ENCODE results near the gene ATXN7L2.
A peak's percentile ranks its signal among the peaks of the same experiment; 100 is the strongest.

ATXN7L2 gene

DNA sequence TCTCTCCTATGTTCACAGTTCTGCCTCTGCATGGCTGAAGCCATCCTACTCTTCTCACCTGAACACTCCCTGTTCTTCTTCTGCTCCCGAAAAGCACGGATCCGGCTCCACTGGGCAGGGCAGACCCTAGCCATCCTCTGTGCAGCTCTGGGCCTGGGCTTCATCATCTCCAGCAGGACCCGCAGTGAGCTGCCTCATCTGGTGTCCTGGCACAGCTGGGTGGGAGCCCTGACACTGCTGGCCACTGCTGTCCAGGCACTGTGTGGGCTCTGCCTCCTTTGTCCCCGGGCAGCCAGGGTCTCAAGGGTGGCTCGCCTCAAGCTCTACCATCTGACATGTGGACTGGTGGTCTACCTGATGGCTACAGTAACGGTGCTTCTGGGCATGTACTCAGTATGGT is 12.0 kb downstream of the ATXN7L2 start:
- H3K4me3 ChIP-seq = no peak overlapping the region
- no peak overlapping the region for H3K27ac ChIP-seq
- peak; percentile 47 for DNase-seq (ENCODE audit: low spot score)
- TF ChIP-seq, protein P1, sequence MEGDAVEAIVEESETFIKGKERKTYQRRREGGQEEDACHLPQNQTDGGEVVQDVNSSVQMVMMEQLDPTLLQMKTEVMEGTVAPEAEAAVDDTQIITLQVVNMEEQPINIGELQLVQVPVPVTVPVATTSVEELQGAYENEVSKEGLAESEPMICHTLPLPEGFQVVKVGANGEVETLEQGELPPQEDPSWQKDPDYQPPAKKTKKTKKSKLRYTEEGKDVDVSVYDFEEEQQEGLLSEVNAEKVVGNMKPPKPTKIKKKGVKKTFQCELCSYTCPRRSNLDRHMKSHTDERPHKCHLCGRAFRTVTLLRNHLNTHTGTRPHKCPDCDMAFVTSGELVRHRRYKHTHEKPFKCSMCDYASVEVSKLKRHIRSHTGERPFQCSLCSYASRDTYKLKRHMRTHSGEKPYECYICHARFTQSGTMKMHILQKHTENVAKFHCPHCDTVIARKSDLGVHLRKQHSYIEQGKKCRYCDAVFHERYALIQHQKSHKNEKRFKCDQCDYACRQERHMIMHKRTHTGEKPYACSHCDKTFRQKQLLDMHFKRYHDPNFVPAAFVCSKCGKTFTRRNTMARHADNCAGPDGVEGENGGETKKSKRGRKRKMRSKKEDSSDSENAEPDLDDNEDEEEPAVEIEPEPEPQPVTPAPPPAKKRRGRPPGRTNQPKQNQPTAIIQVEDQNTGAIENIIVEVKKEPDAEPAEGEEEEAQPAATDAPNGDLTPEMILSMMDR (IDR thresholded peaks at IDR 0.05) = no peak

DNA sequence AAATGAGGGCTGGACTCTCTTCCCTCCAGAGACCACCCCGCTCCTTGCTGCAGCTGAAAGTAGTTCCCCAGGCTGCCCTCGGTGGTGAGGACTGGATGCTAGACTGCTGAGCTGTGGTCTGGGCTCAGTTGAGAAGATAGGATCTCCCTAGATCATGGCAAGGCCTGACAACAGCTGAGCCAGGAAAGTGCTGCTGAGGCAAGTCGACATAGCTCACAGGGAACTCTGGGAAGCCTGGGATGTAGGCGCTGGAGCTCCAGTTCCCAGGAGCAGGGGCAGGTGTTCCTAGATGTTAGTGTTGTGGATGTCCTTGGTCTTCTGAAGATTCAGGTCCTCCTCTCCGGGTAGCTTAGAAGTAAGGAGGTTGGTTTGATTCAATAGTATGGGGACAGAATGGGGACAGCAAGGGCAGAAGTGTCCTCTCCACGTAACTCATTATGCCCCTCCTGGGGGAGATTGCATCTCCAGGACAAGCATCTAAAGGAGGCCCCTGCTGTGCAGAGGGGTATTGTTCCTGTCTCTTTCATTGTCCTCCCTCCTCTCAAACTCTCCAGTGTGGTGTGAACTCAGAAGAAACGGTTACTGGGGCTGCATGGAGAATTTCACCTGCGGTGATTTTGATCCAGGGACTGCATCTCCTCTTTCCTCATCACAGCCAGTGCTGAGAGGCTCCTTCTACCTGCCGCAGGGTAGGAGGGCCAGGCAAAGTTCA is 13.9 kb downstream of the ATXN7L2 start:
- H3K27ac ChIP-seq = peak overlapping the region in 1 of 2 donors; percentile 15
- DNase-seq (ENCODE audit: low spot score) = no peak
- H3K4me3 ChIP-seq = no peak overlapping the region
- TF ChIP-seq, protein P1 (IDR thresholded peaks at IDR 0.05) = no peak

DNA sequence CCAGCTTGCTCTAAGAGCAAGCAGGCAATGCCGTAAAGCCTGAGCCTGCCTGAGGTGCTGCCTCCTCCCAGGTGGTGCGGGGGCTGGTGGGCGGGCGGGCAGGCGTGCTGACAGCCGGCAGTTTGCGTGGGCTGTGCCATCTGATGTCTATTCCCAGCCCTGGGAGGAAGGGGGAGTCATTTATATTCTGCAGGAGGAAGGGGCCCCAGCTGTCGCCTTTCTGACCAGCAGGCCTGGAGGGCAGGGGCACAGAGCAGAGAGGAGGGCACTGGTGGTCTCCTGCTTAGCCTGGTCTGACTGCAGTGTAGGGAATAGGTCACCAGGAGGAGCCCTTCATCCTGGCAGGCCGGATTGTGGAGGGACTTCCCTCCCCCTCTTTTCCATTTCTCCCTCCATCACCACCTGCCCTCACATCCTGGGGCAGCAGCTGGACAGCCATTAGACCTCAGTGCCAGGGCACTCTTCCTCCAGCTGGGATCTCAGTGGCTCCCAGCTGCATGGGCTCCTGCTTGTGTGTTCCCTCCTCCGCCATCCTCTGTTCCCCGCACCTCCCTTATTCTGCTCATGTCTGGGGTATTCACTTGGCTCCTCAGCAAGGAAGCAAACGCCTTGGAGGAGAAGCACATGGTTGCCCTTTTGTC is 14.6 kb downstream of the ATXN7L2 start:
- no peak for DNase-seq (ENCODE audit: low spot score)
- TF ChIP-seq, protein P1 (IDR thresholded peaks at IDR 0.05) = no peak
- H3K4me3 ChIP-seq = no peak overlapping the region
- H3K27ac ChIP-seq = peak overlapping the region in 1 of 2 donors; percentile 12

DNA sequence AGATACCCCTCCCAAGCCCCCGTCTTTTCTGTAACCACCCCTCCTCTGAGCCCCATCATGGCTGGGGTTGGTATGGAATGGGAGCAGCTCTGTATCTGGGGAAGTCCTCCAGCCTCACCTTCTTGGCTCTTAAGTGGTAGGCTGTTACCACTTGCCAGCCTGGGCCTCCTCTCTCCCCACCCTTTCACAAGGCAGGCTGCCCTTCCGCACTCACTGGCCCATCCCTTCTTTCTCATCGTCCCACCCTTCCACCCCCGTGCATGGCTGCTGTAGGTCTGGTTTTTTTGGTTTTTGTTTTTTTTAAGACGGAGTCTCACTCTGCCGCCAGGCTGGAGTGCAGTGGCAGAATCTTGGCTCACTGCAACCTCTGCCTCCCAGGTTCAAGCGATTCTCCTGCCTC is 15.4 kb downstream of the ATXN7L2 start:
- Histone ChIP-seq H3K4me3 (no peak overlapping the region), H3K27ac (peak overlapping the region in 1 of 2 donors; percentile 85)
- DNase-seq (ENCODE audit: low spot score) = no peak
- TF ChIP-seq, protein P1 (IDR thresholded peaks at IDR 0.05) = no peak

DNA sequence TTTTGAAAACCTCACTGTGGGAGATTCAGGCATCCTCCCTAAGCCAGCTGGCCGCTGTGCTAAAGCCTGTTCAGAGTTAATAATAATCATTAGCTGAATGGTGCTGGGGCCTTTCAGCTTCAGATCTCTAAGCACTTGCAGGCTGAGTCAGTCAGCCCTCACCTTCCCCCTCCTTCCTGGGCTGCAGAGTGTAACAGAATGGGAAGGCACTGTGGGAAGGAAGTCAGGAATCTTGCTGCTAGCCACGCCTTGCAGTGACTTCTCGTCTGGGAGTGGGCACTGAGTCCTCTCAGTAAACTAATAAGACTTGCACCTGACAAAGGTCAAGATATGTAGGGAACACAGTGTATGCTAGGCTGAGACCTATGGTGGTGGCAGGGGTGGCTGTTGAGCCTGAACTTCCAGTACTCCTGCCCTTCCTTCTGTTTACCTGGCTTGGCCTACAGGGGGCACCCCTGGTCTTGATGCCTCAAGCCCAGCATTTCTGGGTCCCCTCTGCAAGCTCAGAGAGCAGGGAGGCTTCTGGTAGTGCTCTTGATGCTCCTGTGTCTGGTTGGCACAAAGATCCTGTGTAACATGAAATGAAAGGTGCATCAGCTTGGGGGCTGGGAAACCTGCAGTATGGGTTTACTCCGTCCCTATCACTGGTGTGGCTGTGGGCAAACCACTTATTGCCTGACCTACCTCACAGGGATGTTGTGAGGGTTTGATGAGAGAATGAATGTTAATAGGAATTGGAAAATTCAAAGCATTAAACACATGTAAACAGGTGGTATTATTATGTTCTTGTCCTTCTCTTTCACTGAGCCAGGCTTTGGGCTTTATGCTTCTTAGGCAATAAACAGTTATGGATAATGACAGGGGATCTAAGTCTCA is 16.2 kb downstream of the ATXN7L2 start:
- Histone ChIP-seq H3K4me3 (no peak overlapping the region), H3K27ac (peak overlapping the region; percentile 21 to 85)
- DNase-seq (ENCODE audit: low spot score) = no peak
- TF ChIP-seq, protein P1 (IDR thresholded peaks at IDR 0.05) = no peak

DNA sequence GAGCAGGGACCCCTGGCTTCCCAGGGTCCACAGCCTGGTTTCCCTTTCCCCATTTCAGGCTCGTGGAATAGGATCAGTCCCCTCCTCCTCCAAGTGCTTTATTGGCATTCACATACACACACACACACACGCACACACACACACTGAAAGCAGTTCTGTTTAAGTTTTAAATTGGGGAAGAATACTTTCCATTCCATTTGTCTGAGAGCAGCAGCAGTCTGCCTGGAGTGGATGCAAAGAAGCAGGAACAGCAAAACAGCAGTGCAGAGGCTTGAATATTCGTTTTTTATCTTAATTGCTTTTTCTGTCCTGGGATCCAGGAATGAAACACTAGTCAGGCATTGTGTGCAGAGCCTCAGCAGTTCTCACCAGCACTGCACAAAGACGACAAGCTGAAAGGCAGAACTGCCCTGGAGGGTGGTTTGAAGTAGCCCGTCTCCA is 17.3 kb downstream of the ATXN7L2 start:
- TF ChIP-seq, protein P1 (IDR thresholded peaks at IDR 0.05) = no peak
- peak overlapping the region; percentile 21 to 85 for H3K27ac ChIP-seq
- DNase-seq (ENCODE audit: low spot score) = no peak
- H3K4me3 ChIP-seq = peak overlapping the region; percentile 33

All from coronary artery (tissue), 2 donors.